Liver (tissue), 9 donors: ENCODE results near the gene LRRC10B. TPM values are rescaled to one million over a fixed set of nuclear protein-coding genes. Genes with fewer than 3 reads are reported as not detected.

Source experiments
- DNase-seq: peaks from one replicate; pipeline ENCODE4 v3.0.0-alpha.2; 2017; ENCODE audit warnings: low spot score
- H3K27ac ChIP-seq, 2 donors: one replicate each; pipeline ENCODE4 v1.7.0; 2013; ENCODE audit warnings: inconsistent platforms in 2 of 2, low read length in 2 of 2, control low read depth in 1 of 2, low read depth in 1 of 2, mild to moderate bottlenecking in 1 of 2
- H3K27me3 ChIP-seq, 4 donors: one replicate each; pipeline versions ENCODE4 v1.6.1 to v1.7.0; 2013; ENCODE audit warnings: low read length in 3 of 4, inconsistent platforms in 1 of 4, mild to moderate bottlenecking in 1 of 4, moderate library complexity in 1 of 4; ENCODE audit not compliant: control insufficient read depth in 4 of 4, insufficient read depth in 4 of 4
- H3K36me3 ChIP-seq, 4 donors: one replicate each; pipeline versions ENCODE4 v1.6.1 to v1.7.0; 2013; ENCODE audit warnings: low read length in 3 of 4, mild to moderate bottlenecking in 3 of 4, low read depth in 1 of 4, moderate library complexity in 1 of 4; ENCODE audit not compliant: control insufficient read depth in 4 of 4, insufficient read depth in 3 of 4
- H3K4me1 ChIP-seq, 4 donors: one replicate each; pipeline versions ENCODE4 v1.6.1 to v1.7.0; 2013; ENCODE audit warnings: low read length in 3 of 4, mild to moderate bottlenecking in 3 of 4, moderate library complexity in 1 of 4; ENCODE audit not compliant: control insufficient read depth in 4 of 4, insufficient read depth in 4 of 4
- H3K4me3 ChIP-seq, 3 donors: one replicate each; pipeline versions ENCODE4 v1.6.1 to v1.7.0; 2013; ENCODE audit warnings: low read length in 3 of 3, control low read depth in 1 of 3, low read depth in 1 of 3, mild to moderate bottlenecking in 1 of 3
- H3K9ac ChIP-seq, 2 donors: one replicate each; pipeline ENCODE4 v1.7.0; 2013; ENCODE audit warnings: low read length in 2 of 2, mild to moderate bottlenecking in 2 of 2, moderate library complexity in 2 of 2, control low read depth in 1 of 2, low read depth in 1 of 2
- H3K9me3 ChIP-seq, 4 donors: one replicate each; pipeline versions ENCODE4 v1.6.1 to v1.7.0; 2013; ENCODE audit warnings: low read length in 3 of 4; ENCODE audit not compliant: control insufficient read depth in 4 of 4
- EGR1 ChIP-seq, 2 donors: IDR thresholded peaks; 2 replicates each; pipeline ENCODE4 v1.6.1; 2016 to 2018; ENCODE audit warnings: antibody characterized with exemption in 2 of 2, low read depth in 2 of 2
- FOXA1 ChIP-seq: IDR thresholded peaks from 2 replicates; pipeline ENCODE4 v1.6.1; 2016; ENCODE audit warnings: antibody characterized with exemption
- GABPA ChIP-seq, 2 donors: IDR thresholded peaks in 1 of 2; conservative IDR thresholded peaks in 1 of 2; 2 replicates each; pipeline ENCODE4 v1.6.1; 2016; ENCODE audit warnings: antibody characterized with exemption in 2 of 2, mild to moderate bottlenecking in 1 of 2, moderate library complexity in 1 of 2
- HNF4G ChIP-seq: IDR thresholded peaks from 2 replicates; pipeline ENCODE4 v1.6.1; 2016; ENCODE audit warnings: antibody characterized with exemption
- JUND ChIP-seq, 2 donors: IDR thresholded peaks; 2 replicates each; pipeline ENCODE4 v1.6.1; 2016; ENCODE audit warnings: antibody characterized with exemption in 2 of 2
- RXRA ChIP-seq, 2 donors: IDR thresholded peaks; 2 replicates each; pipeline ENCODE4 v1.6.1; 2017 to 2018; ENCODE audit warnings: antibody characterized with exemption in 2 of 2, mild to moderate bottlenecking in 1 of 2
- SP1 ChIP-seq: IDR thresholded peaks from 2 replicates; pipeline ENCODE4 v1.6.1; 2018; ENCODE audit warnings: antibody characterized with exemption, mild to moderate bottlenecking
- YY1 ChIP-seq: IDR thresholded peaks from 2 replicates; pipeline ENCODE4 v1.6.1; 2016; ENCODE audit warnings: antibody characterized with exemption, mild to moderate bottlenecking
- WGBS: extraction: QIAGEN DNeasy Blood & Tissue Kit; methylation state at CpG from one replicate; pipeline ENCODE4 v1.1.7; 2013; 5-methylcytosine and 5-hydroxymethylcytosine counted together
- polyA plus RNA-seq, 2 donors: library from polyadenylated mRNA; stranded (reverse) in 1 of 2; unstranded in 1 of 2; fragments of 200-250 nt in 1 of 2; fragments of >200 nt in 1 of 2; fragmentation: Nextera tagmentation in 1 of 2; extraction: Ambion mirVana in 1 of 2; gene quantifications; one replicate each; pipeline versions ENCODE4 v1.2.1 to v1.2.3, GENCODE V29; 2013 to 2015
- total RNA-seq, 2 donors: library from RNA; depleted of rRNA; stranded (reverse); fragments of >200 nt; gene quantifications; one replicate each; pipeline ENCODE4 v1.2.3, GENCODE V29; 2014
- TF ChIP-seq, protein P1 (sequence below): IDR thresholded peaks from 2 replicates; pipeline ENCODE4 v1.6.1; 2016; ENCODE audit warnings: antibody characterized with exemption
- TF ChIP-seq, protein P2 (sequence below): IDR thresholded peaks from 2 replicates; pipeline ENCODE4 v1.6.1; 2016; ENCODE audit warnings: antibody characterized with exemption, mild to moderate bottlenecking
- TF ChIP-seq, protein P3 (sequence below): IDR thresholded peaks from 2 replicates; pipeline ENCODE4 v1.6.1; 2016; ENCODE audit warnings: antibody characterized with exemption
- TF ChIP-seq, protein P4 (sequence below): fragments of 150-350 bp; IDR thresholded peaks from 2 replicates; pipeline ENCODE4 v1.5.1; 2017; ENCODE audit warnings: improper control_type of control experiment, low read depth, low read length; ENCODE audit not compliant: missing input control
- donor health status: healthy.
- donor health status: healthy.
- donor health status: healthy.
- donor health status: healthy.
- donor health status: healthy.

LRRC10B gene
- total and polyA plus RNA-seq, 4 donors, result 0.03 to 0.08 TPM; not detected in 2

DNA sequence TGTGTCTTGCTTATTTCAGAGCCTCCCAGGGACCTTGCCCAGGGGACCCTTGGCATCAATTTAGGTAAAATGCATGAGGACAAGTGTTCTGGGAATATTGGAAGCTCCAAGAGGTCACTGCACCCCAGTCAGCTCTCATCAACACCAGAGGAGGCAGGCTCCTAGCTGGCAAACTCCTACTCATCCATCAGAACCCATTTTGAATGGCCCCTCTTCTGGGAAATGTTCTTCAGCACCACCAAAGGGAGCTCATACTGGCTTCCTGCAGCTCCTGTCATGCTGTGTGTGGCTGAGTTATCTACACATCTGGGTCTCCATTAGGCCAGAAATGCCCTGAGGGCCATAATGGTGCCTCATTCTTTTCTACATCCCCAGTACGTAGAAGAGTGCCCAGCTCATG, 17.7 kb downstream of the LRRC10B start (continued):
- TF ChIP-seq, protein P1, sequence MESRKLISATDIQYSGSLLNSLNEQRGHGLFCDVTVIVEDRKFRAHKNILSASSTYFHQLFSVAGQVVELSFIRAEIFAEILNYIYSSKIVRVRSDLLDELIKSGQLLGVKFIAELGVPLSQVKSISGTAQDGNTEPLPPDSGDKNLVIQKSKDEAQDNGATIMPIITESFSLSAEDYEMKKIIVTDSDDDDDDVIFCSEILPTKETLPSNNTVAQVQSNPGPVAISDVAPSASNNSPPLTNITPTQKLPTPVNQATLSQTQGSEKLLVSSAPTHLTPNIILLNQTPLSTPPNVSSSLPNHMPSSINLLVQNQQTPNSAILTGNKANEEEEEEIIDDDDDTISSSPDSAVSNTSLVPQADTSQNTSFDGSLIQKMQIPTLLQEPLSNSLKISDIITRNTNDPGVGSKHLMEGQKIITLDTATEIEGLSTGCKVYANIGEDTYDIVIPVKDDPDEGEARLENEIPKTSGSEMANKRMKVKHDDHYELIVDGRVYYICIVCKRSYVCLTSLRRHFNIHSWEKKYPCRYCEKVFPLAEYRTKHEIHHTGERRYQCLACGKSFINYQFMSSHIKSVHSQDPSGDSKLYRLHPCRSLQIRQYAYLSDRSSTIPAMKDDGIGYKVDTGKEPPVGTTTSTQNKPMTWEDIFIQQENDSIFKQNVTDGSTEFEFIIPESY, result no peak
- no peak for TF ChIP-seq EGR1 (IDR thresholded peaks at IDR 0.05; ENCODE audit: low read depth in 2 of 2)

DNA sequence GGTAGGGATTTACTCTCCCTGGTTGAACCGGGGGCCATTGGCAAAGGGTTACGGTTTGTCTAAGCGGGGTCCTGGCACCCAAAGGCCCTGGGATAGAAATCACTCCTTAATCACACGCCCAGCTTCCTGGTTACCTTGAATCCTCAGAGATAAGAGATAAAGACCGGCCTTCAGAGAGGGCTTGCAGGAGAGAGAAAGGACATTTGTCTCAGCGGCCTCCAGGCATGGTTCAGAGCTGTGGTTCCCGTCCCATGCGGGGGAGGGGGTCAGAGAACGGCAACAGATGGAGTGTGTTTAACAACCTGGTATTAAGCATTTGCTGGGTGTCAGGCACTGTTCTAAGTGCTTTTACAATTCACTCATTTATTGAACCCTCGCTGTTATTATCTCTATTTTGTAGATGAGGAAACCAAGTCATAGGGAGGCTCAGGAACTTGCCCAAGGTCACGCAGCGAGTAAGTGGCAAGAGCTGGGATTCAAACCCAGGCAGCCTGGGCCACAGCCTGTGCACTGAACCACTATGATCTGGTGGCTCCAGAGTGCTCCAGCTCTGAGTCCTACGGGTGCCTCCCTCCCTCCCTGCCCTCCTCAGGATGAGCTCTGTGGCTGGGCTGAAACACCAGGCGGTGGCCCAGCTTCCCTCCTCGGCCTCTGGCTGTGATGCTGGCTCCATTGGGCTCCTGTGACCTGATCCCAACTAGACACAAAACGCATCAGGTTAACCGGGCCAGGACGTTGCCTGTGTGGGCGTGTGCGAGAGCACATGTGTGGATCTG, 18.6 kb downstream of the LRRC10B start:
- 83% methylated on average over 20 of the region's 20 CpGs for WGBS
- Histone ChIP-seq H3K4me1 (peaks cover 19 to 51% (median 36%) of the 10 kb centered on the region in 4 donors), H3K27me3 (no peaks in the 10 kb centered on the region), H3K9me3 (no peaks in the 10 kb centered on the region), H3K9ac (no peak overlapping the region), H3K4me3 (no peak overlapping the region), H3K27ac (no peak overlapping the region), H3K36me3 (peaks cover 5 to 41% (median 23%) of the 10 kb centered on the region in 4 donors)
- no peak for DNase-seq
- TF ChIP-seq, protein P2, sequence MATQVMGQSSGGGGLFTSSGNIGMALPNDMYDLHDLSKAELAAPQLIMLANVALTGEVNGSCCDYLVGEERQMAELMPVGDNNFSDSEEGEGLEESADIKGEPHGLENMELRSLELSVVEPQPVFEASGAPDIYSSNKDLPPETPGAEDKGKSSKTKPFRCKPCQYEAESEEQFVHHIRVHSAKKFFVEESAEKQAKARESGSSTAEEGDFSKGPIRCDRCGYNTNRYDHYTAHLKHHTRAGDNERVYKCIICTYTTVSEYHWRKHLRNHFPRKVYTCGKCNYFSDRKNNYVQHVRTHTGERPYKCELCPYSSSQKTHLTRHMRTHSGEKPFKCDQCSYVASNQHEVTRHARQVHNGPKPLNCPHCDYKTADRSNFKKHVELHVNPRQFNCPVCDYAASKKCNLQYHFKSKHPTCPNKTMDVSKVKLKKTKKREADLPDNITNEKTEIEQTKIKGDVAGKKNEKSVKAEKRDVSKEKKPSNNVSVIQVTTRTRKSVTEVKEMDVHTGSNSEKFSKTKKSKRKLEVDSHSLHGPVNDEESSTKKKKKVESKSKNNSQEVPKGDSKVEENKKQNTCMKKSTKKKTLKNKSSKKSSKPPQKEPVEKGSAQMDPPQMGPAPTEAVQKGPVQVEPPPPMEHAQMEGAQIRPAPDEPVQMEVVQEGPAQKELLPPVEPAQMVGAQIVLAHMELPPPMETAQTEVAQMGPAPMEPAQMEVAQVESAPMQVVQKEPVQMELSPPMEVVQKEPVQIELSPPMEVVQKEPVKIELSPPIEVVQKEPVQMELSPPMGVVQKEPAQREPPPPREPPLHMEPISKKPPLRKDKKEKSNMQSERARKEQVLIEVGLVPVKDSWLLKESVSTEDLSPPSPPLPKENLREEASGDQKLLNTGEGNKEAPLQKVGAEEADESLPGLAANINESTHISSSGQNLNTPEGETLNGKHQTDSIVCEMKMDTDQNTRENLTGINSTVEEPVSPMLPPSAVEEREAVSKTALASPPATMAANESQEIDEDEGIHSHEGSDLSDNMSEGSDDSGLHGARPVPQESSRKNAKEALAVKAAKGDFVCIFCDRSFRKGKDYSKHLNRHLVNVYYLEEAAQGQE, result no peak
- TF ChIP-seq HNF4G (no peak), SP1 (no peak), FOXA1 (no peak), JUND (IDR thresholded peaks at IDR 0.05) (no peak), GABPA (IDR thresholded peaks at IDR 0.05 in 1 of 2, conservative IDR thresholded peaks at IDR 0.05 in 1 of 2) (no peak), YY1 (no peak)
- TF ChIP-seq, protein P3, sequence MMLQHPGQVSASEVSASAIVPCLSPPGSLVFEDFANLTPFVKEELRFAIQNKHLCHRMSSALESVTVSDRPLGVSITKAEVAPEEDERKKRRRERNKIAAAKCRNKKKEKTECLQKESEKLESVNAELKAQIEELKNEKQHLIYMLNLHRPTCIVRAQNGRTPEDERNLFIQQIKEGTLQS, result no peak
- TF ChIP-seq, protein P4, sequence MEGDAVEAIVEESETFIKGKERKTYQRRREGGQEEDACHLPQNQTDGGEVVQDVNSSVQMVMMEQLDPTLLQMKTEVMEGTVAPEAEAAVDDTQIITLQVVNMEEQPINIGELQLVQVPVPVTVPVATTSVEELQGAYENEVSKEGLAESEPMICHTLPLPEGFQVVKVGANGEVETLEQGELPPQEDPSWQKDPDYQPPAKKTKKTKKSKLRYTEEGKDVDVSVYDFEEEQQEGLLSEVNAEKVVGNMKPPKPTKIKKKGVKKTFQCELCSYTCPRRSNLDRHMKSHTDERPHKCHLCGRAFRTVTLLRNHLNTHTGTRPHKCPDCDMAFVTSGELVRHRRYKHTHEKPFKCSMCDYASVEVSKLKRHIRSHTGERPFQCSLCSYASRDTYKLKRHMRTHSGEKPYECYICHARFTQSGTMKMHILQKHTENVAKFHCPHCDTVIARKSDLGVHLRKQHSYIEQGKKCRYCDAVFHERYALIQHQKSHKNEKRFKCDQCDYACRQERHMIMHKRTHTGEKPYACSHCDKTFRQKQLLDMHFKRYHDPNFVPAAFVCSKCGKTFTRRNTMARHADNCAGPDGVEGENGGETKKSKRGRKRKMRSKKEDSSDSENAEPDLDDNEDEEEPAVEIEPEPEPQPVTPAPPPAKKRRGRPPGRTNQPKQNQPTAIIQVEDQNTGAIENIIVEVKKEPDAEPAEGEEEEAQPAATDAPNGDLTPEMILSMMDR, result no peak

DNA sequence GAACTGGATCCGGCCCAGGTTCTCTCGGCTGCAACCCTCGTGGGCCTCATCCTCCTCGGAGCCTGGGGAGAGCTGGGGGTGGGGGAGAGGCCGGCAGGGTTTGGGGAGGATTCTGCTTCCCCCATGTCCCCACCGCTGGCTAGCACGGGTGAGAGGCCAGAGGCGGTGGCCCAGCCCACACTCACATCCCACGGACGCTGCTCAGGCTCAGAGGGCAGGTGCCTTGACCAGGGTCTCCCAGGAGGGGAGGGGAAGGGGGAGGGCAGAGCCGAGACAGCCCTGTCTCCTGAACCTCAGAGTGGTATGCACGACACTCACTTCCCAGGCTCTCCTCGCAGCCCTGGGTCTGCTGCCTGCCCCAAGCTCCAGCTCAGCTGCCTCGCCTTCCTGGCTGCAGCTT, 19.6 kb downstream of the LRRC10B start:
- TF ChIP-seq FOXA1, result no peak
- TF ChIP-seq EGR1 (IDR thresholded peaks at IDR 0.05; ENCODE audit: low read depth in 2 of 2), result no peak
- no peak for TF ChIP-seq SP1
- TF ChIP-seq RXRA (IDR thresholded peaks at IDR 0.05), result no peak

More for the DNA sequence above, 19.6 kb downstream of the LRRC10B start:
- Histone ChIP-seq H3K4me1 (peaks cover 21 to 61% (median 45%) of the 10 kb centered on the region in 4 donors), H3K27me3 (no peaks in the 10 kb centered on the region), H3K27ac (no peak overlapping the region), H3K9me3 (no peaks in the 10 kb centered on the region), H3K9ac (no peak overlapping the region), H3K4me3 (peak overlapping the region; percentile 27 to 34 (median 34)), H3K36me3 (peaks cover 5 to 32% (median 16%) of the 10 kb centered on the region in 4 donors)
- no peak for DNase-seq
- 74% methylated on average over 14 of the region's 14 CpGs for WGBS
